WTC11 (cell line): ENCODE measurements around the gene SHANK3.

Source experiments
- CREB1 ChIP-seq: sonication (generic); formaldehyde crosslinking; IDR thresholded peaks from 2 replicates; pipeline ENCODE4 v1.8.0; 2023; ENCODE audit warnings: mild to moderate bottlenecking, missing genetic modification reagents
- FOXJ3 ChIP-seq: sonication (generic); formaldehyde crosslinking; IDR thresholded peaks from 2 replicates; pipeline ENCODE4 v1.9.0; 2021; ENCODE audit warnings: missing genetic modification reagents, mild to moderate bottlenecking, borderline replicate concordance
- GABPB1 ChIP-seq: sonication (generic); formaldehyde crosslinking; IDR thresholded peaks from 2 replicates; pipeline ENCODE4 v1.8.1; 2023; ENCODE audit warnings: mild to moderate bottlenecking, missing genetic modification reagents
- NR2C2 ChIP-seq: sonication (generic); formaldehyde crosslinking; IDR thresholded peaks from 2 replicates; pipeline ENCODE4 v1.8.0; 2022; ENCODE audit warnings: mild to moderate bottlenecking, missing genetic modification reagents
- PREB ChIP-seq: sonication (generic); formaldehyde crosslinking; IDR thresholded peaks from 2 replicates; pipeline ENCODE4 v1.8.1; 2022; ENCODE audit warnings: mild to moderate bottlenecking, missing genetic modification reagents, moderate library complexity, borderline replicate concordance
- SMAD4 ChIP-seq: sonication (generic); formaldehyde crosslinking; IDR thresholded peaks from 2 replicates; pipeline ENCODE4 v1.8.0; 2022; ENCODE audit warnings: mild to moderate bottlenecking, missing genetic modification reagents
- USF1 ChIP-seq: sonication (generic); formaldehyde crosslinking; IDR thresholded peaks from 2 replicates; pipeline ENCODE4 v1.8.0; 2022; ENCODE audit warnings: mild to moderate bottlenecking, missing genetic modification reagents
- TF ChIP-seq, protein P1 (sequence below): fragments of 200-600 bp; IDR thresholded peaks from 2 replicates; pipeline ENCODE4 v1.8.0; 2022; ENCODE audit warnings: antibody characterized with exemption
- TF ChIP-seq, protein P2 (sequence below): sonication (generic); formaldehyde crosslinking; IDR thresholded peaks from 2 replicates; pipeline ENCODE4 v1.8.0; 2023; ENCODE audit warnings: missing genetic modification reagents

DNA sequence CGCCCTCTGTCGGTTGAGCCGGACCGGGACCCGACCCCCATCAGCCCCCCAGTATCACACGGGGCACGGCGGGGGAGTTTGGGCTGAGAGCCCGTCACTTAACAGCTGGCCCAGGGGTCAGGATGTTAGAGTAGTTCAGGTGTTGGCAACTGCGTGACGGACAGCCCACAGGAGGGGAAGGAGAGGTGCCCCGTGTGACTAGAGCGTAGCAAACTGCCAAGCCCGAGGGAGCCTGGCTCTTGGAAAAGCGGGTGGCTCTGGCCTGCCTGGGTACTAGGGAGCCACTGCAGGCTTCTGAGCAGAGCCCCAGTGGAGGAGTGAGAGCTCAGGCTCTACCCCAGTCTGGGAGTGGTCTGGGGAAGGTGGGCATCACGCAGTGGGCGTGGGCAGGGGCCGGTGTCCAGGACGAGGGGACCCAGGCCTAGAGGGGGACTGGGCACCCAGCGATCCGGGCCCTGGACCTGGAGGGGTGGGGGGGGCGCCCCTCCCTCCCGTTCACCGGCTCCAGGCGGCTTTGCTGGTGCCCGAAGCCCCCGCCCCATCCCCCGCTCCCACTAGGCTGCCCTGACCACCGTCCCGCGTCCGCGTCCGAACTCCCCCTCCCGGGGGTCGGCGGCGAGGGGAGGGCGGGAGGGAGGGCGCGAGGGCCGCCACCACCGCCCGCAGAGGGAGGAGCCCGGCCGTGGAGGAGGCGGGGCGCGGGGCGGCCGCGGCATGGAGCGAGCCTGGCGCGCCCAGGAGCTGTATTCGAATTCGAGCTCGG lies 24.4 kb downstream of the SHANK3 start:
- TF ChIP-seq CREB1 (no peak), USF1 (CRISPR knock-in tag) (no peak), PREB (CRISPR knock-in tag) (no peak), GABPB1 (CRISPR knock-in tag) (no peak), SMAD4 (CRISPR knock-in tag) (no peak), FOXJ3 (no peak), NR2C2 (no peak)
- TF ChIP-seq, protein P1, sequence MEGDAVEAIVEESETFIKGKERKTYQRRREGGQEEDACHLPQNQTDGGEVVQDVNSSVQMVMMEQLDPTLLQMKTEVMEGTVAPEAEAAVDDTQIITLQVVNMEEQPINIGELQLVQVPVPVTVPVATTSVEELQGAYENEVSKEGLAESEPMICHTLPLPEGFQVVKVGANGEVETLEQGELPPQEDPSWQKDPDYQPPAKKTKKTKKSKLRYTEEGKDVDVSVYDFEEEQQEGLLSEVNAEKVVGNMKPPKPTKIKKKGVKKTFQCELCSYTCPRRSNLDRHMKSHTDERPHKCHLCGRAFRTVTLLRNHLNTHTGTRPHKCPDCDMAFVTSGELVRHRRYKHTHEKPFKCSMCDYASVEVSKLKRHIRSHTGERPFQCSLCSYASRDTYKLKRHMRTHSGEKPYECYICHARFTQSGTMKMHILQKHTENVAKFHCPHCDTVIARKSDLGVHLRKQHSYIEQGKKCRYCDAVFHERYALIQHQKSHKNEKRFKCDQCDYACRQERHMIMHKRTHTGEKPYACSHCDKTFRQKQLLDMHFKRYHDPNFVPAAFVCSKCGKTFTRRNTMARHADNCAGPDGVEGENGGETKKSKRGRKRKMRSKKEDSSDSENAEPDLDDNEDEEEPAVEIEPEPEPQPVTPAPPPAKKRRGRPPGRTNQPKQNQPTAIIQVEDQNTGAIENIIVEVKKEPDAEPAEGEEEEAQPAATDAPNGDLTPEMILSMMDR, result peak; percentile 71
- TF ChIP-seq, protein P2, sequence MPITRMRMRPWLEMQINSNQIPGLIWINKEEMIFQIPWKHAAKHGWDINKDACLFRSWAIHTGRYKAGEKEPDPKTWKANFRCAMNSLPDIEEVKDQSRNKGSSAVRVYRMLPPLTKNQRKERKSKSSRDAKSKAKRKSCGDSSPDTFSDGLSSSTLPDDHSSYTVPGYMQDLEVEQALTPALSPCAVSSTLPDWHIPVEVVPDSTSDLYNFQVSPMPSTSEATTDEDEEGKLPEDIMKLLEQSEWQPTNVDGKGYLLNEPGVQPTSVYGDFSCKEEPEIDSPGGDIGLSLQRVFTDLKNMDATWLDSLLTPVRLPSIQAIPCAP (CRISPR knock-in tag), result no peak
